GM21367 (cell line): Measurements from ENCODE around the gene FOXA3.
"Not testable (repeated sequence)": the region's sequence is repeated elsewhere in the genome, so short reads cannot be mapped to it uniquely, and the experiment has no call there.

ENCODE experiments used
- ATAC-seq: cut with Tn5 transposase; IDR thresholded peaks from one replicate; pipeline ENCODE4 v1.9.1; 2021; ENCODE audit not compliant: unreplicated experiment

FOXA3 gene

GRCh38 chr19:45827459-45828093 lies 36.5 kb upstream of the FOXA3 start:
- ATAC-seq: no peak

GRCh38 chr19:45828523-45828922 lies 35.6 kb upstream of the FOXA3 start:
- ATAC-seq: no peak

GRCh38 chr19:45828945-45829344 lies 35.2 kb upstream of the FOXA3 start:
- ATAC-seq: no peak

- ATAC-seq: no peak
These were observed 29.2 kb upstream of the FOXA3 start for GRCh38 chr19:45834970-45835369.

- no peak for ATAC-seq
These were observed 21.9 kb upstream of the FOXA3 start for GRCh38 chr19:45842198-45842597.

- ATAC-seq: no peak
These were observed 16.5 kb upstream of the FOXA3 start for GRCh38 chr19:45847663-45848062.

GRCh38 chr19:45848922-45849321 lies 15.2 kb upstream of the FOXA3 start:
- ATAC-seq: no peak

DNA sequence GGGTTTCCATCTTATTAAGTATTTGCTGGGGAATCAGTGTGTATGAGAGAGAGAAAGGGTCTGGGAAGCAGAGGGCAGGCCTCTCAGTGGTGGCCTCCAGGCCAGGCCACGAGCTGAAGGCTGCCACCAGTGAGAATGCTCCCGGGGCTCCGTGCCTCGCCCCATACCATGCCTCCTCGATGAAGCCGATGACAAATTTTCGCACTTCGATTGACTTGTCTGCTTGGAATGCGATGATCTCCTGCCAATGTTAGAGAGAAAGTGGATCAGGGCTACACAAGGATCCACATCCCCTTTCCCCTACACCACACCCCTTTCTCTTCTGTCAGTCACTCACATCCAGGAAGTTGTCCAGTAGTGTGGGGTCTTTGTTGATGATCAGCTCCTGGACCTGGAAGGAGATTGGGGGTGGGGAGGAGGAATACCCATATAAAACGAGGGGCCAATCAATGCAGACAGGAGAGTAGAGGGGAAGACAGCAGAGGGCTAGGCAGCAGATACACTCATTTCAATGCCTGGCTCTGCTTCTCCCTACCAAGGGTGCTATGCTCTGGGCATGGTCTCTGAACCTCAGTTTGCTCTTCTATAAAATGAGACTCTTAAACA lies 11.9 kb upstream of the FOXA3 start:
- no peak for ATAC-seq

- ATAC-seq: no peak
These were observed 11.1 kb upstream of the FOXA3 start for GRCh38 chr19:45852983-45853382.

DNA sequence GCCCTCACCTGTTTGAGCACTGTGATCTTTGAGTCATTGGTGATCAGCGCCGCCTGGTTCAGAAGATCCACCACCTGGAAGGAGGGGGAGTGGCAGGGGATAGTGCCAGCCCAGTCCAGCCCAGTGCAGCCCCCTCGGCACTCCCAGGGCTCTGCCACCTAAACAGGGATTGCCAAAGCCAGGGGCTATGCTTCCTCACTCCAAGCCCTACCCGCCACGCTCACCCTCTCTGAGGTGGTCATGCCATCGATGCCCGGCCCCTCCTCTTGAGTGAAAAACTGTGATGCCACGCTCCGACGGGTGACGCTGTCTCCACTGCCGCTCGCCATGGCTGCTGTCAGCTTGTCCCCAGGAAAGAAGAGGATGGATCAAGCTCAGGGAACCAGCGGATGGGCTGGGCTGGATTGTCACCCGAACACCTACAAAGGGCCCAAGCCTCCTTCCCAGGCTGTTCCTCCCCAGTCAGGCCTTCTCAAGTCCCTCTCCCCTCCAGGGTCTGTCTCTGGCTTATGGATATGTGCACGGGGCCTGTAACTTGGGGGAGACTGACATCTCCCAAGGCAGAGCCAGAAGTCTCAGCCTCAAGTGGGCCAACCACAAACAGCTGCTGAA lies 9.9 kb upstream of the FOXA3 start:
- no peak for ATAC-seq

- no peak for ATAC-seq
These were observed 3.5 kb upstream of the FOXA3 start for GRCh38 chr19:45860359-45861259.

- no peak for ATAC-seq
These were observed 1.9 kb upstream of the FOXA3 start for GRCh38 chr19:45862271-45862563.

DNA sequence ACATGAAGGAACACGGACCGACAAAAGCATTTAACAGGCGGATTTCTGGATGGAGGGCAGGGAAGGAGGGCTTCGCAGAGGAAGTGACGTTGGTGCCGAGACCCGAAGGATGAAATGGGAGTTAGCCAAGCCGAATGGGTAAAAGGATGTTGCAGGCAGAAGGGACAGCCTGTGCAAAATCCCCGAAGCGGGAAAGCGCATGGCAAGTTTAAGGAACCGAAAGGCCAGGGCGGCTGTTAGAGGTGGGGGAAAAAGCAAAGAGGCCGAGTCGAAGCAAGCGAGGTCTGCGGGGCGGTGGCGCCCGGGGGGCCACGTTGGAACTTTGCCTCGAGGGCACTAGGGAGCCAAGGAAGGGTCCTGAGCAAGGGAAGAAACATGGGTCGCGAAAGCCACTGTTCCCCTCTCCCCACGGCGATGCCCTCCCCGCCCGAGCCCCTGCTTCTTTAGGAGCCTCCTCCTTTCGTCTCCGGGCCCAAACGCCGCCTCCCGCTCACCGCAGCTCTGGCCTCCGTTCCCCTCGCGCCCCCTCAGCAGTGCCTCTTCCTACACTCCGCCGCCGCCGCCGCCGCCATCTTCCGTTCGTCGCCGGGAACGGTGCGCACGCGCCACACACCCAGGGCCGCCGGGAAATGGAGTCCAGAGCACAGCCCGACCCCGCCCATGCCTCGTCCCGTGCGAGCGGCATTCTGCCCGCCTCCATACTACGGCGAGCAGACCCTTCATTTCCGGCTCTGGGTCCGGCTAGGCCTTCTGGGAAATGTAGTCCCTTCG lies 1.4 kb upstream of the FOXA3 start, which contains the start of gene SYMPK:
SYMPK (minus strand) TSS at position 584 of the 771 bp plus-strand sequence. CDS start 8,652 bp downstream, outside the sequence.
- ATAC-seq: peak; percentile 77

DNA sequence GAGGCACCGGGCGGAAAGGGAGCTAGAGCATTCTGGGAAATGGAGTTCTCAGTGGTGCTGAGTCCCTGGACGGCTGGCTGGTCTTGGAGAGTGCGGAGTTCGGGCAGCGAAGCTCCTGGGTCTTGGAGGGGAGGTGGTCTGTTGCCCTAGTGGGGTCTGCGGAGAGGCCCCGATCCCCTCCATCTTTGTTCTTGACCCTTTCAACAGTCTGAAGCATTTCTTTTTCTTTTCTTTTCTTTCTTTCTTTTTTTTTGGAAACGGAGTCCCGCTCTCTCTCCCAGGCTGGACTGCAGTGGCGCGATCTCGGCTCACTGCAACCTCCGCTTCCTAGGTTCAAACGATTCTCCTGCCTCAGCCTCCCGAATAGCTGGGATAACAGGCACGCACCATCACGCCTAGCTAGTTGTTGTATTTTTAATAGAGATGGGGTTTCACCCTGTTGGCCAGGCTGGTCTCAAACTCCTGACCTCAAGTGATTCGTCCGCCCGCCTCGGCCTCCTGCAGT lies 739 bp upstream of the FOXA3 start:
- ATAC-seq: no peak

DNA sequence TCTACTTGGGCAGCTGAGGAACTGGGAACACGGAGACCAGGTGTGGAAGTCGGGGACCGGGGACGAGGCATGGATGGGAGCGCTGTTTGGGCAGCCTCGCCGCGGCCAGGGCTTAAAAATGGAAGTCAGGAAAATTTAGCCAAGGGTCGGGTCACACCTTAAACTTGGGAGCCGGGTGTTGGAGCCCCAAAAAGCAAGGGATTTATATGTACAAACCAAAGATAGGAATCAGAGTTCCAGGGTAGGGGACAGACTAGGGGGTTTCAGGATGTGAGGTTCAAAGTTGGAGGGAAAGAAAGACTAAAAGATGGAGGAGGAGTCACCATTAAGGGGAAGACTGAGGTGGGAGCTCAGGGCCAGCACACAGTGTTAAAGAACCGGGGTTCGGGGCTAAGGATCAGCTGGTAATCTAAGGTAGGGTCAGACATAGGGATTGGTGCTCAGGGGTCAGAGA lies 530 bp downstream of the FOXA3 start:
- no peak for ATAC-seq

- no peak for ATAC-seq
These were observed 1.3 kb downstream of the FOXA3 start for GRCh38 chr19:45865269-45865948.

DNA sequence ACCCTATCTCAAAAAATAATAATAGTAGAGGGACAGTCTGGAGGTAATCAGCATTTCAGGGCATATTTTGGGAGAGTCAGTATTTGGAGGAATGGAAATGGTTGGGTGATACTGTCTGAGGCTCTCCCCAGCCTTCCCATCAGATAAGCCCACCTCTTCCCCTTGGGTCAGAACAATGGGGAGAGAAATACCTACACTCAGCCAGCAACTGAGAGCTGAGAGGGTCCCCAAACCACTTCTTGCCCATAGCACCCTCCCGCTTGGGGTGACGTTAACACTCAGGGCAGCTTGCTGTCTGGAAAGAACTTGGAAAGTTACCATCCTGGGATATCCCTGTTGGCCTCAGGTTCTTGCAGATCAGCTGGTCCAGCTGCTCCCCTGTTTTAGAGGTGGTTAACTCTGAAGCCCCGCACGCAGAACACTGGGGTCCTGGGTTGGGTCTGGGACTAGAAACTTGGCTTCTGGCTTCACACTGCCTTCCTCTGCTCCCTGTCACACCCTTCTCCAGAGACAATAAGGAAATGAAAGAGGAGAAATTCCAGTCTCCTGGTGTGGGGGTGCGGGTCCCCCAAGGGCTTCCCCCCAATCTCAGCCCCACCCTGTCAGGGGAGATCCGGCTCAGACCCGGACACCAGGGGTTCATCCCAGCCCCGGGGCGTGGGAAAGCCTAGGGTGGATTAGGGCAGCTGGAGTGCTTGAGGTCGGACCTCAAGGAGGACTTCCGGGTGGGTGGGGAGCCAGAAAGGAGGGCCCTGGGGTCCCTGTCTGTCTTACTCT lies 2.5 kb downstream of the FOXA3 start:
- ATAC-seq: no peak

GRCh38 chr19:45867241-45867640 lies 3.1 kb downstream of the FOXA3 start:
- not testable (repeated sequence) for ATAC-seq

- ATAC-seq: no peak
These were observed 6.7 kb downstream of the FOXA3 start for GRCh38 chr19:45870798-45871197.
